Activated T-helper 9 cell treated with anti-CD3 and anti-CD28 coated beads, Interleukin-2, amount 50 U/mL, for 16 hours (primary cell): ENCODE results near the gene LDAF1.
"Not testable (repeated sequence)": the region's sequence is repeated elsewhere in the genome, so short reads cannot be mapped to it uniquely, and the experiment has no call there.

Experiments
- DNase-seq: peaks from one replicate; pipeline ENCODE4 v3.0.0-alpha.2; 2020; ENCODE audit warnings: low read depth

LDAF1 gene

DNA sequence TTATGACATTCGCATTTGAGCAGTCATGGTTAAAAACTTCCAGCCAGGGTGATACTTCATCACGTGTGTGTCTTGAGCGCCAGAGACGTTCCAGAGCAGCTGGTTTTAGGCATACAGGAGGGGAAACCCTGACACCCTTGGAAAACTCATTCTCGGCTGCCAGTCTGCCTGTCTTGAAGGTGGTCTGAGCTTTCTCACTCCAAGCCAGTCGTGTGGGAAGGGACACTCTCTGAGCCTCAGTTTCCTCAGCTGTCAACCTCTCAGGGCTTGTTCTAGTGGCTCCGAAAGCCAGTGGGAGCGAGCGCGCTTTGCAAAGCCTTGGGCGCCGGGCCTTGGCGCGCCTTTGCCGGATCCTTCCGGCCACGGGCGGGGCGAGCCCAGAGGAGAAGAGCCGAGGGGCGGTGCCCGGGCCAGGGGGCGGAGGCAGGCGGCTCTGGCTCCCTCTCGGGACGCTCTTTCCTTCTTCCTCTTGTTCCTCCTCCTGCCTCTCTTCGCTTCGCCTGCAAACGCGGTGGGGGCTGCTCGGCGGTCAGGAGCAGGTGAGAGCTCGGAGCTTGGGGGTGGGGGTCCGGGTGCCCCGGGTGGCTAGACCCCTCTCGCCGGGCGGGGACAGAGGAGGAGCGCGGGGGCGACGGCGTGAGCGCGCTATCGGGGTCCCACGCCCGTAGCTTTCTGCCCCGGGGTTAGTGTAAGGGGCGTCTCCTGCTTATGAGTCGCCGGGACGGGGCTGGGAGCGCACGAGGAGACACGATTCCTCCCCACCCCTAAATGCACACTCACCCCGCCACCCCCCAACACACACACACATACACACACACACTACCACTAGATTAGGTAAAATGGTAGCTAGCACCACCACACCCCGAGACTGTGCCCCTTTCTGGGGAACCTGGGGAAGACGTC is at the start of gene LDAF1:
LDAF1 (plus strand) TSS at position 467 of the 903 bp plus-strand sequence. CDS start 2,509 bp downstream, outside the sequence.
- DNase-seq: peak; percentile 68

DNA sequence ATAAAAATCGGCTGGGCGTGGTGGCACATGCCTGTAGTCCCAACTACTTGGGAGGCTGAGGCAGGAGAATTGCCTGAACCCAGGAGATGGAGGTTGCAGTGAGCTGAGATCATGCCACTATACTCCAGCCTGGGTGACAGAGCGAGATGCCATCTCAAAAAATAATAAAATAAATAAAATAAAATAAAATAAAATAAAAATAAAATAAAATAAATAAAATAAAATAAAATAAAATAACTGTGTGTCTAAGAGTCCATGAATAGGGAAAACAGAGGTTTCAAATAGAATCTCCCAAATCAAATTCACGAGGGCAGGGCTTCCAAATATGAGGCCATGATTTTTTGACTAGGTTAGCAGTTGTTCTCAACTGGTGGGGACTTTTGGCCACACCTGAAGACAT is 42.9 kb upstream of the LDAF1 start:
- DNase-seq: not testable (repeated sequence)

DNA sequence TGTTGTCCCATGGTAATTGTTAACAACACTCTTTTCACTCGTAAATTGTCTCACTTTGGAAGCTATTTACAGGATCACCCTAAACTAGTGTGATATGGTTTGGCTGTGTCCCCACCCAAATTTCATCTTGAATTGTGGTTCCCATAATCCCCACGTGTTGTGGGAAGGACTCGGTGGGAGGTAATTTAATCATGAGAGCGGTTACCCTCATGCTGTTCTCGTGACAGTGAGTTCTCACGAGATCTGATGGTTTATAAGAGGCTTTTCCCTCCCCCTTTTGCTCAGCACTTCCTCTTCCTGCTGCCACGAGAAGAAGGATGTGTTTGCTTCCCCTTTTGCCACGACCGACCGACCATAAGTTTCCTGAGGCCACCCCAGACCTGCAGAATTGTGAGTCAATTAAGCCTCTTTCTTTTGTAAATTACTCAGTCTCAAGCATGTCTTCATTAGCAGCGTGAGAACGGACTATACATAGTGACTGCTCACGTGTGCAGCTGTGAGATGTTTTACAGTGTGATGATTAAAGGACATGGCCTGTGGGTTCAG is 42.3 kb upstream of the LDAF1 start:
- no peak for DNase-seq

DNA sequence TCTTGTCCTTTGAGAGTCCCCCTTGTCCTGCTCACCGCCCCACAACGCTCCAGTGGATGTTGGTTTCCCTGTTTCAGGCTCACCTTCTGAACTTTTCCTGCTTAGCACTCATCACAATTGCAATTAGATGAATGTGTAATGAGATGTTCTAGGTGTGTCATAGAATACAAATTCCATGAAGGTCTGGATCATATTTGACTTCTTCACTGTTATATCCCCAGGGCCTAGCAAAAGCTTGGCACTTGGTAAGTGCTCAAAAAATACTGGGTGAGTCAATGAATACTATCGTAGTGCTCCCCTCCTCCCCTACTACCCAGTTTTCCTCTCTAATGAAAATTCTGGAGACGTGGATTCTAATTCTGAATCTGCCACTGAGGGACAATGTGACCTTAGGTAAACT is 40.9 kb upstream of the LDAF1 start:
- no peak for DNase-seq

DNA sequence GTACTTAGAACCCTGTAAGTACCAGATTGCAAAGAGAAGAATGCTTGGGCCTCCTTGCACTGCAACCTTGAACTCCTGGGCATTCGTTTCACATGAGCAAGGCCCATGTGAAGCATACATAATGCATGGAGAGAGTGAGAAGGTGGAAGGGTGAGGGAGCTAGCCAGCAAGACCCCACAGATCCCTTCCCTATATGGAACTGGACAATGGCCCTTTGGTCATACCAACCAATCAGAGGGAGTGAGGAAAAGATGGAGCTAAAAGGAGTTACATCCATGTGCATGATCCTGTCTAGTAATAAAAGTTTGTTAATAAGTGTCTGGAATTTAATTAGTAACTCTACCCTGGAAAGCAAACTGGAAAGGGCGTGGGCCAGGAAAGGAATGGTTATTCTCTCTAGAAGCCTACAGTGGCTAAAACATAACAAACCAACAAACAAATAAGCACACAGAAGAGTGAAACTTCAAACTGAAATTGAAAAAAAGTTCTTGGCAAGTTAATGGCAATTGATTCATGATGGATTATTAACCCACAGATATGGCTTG is 37.4 kb upstream of the LDAF1 start:
- no peak for DNase-seq

DNA sequence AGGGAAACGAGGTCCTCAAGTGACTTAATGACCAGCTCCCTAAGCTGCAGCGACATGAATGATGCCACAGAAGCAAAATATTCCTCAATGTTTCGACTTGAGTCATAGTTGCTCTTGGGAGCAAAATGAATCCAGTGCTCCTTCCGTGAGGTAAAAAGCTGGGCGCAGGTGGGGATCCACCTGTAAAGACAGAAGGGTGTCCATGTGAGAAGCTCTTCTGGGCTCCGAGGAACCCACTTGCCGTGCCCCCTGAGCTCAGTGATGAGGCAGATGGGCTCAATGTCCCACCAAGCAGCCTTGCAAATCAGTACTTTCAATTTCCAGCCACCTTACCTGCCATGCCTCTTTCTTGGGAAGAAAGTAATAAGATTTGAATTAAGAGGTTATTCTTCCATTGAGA is 33.3 kb upstream of the LDAF1 start:
- no peak for DNase-seq

DNA sequence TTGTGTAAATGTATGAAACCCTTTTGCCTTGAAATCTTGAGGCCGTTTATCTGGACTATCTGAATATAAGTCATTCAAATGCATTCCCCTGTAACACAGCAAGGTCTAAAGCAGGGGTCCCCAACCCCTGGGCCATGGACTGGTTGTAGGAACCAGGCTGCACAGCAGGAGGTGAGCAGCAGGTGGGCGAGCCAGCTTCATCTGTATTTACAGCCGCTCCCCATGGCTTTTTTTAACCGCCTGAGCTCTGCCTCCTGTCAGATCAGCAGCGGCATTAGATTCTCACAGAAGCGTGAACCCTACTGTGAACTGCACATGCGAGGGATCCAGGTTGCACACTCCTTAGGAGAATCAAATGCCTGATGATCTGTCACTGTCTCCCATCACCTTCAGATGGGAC is 32.0 kb upstream of the LDAF1 start:
- DNase-seq: no peak

DNA sequence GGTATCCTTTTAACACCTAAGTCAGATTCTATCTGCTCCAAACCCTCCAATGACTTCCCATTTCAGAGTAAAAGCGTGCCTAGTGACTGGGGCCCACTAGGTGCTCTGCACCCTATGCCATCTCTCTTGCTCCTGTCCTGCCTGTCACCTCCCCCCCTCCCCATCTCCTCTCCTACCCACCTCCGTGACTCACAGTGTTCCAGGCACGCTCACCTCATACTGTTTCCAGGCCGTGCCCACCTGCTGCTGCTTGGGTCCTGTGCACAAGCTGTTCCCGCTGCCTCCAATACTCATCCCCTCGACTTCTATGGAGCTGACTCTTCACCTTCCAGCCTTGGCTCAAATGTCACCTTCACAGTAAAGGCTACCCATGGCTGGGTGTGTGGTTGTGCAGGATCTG is 29.5 kb upstream of the LDAF1 start:
- no peak for DNase-seq

DNA sequence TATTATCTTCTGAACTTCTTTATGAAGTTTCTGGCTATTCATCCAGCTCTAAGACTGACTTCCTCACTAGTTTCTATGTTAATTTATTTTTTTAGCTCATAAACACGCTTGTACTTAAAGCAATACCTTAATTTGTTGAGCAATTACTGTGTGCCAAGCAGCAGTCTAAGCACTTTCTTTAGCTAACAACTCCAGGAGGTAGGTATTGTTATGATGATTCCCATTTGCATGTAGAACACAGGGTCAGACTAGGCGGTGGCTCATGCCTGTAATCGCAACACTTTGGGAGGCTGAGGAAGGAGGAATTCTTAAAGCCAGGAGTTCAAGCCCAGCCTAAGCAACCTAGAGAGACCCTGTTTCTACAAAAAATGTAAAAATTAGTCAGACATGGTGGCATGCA is 27.7 kb upstream of the LDAF1 start:
- DNase-seq: no peak

DNA sequence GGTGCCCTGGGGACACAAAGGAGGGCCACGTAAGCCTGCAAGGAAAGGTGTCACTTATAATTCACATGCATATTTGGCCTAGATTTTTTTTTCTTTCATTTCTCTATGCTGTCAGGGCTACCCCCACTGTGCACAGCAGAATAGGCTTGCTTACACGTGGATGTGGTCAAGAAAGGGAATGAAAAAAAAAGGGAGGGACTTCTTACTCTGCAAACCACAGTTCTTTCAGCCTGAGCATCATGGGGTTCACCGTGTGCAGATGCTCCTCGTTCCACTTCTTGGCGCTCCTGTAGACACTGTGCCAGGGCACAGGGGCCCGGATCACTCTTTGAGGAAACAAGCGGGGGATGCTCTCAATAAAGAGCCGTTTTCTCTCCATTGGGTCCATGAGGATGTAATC is 24.4 kb upstream of the LDAF1 start:
- DNase-seq: no peak

DNA sequence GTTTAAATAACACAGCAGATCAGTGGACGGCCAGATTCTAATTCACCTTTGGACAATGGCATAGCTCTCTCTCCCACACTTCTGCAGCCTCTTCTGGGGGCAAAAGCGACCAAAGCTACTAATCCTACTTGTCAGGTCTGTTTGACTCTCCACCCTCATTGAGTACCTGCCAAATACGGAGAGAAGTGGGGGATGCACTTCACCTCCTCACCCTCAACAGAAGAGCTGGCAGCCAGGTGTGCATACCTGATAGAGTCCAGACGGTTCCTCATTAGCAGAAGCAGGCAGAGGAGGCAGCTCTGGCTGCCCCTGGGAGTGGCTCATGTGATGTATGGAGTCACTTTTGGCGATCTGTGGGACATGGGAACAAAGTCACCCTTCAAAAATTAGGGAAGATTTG is 12.7 kb upstream of the LDAF1 start:
- no peak for DNase-seq

DNA sequence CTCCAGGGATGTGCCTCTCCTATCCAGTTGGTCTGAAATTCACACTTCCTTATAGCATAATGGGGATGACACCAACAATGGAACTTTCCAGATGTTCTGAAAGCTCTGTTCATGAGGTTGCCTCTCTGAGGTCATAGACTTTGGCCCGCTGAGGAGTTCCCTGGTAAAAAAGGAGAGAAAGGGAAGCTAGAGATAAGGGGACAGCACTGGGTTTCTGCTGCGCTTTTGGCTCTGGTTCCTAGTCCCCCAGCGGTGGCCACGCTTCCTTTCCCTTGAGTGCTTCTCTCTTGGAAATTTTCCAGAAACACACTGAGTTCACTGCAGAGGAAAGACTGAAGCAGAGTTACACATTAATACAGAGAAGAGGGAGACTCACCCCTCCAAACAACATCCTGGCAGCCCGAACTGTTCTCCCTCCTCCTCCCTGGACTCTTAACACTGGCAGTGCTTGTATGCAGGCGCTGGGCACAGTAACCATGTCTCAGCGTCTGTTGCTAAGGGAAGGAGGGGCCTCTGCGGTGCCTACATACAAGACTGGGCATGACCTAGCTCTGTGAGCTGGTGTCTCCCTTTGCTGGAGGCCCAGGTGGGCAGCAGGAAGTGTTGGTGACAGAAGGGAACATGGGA is 8.0 kb upstream of the LDAF1 start, which contains the start of gene DNAH3:
DNAH3 (minus strand) TSS at position 472 of the 627 bp plus-strand sequence. CDS start 527 bp downstream, outside the sequence.
- DNase-seq: no peak

DNA sequence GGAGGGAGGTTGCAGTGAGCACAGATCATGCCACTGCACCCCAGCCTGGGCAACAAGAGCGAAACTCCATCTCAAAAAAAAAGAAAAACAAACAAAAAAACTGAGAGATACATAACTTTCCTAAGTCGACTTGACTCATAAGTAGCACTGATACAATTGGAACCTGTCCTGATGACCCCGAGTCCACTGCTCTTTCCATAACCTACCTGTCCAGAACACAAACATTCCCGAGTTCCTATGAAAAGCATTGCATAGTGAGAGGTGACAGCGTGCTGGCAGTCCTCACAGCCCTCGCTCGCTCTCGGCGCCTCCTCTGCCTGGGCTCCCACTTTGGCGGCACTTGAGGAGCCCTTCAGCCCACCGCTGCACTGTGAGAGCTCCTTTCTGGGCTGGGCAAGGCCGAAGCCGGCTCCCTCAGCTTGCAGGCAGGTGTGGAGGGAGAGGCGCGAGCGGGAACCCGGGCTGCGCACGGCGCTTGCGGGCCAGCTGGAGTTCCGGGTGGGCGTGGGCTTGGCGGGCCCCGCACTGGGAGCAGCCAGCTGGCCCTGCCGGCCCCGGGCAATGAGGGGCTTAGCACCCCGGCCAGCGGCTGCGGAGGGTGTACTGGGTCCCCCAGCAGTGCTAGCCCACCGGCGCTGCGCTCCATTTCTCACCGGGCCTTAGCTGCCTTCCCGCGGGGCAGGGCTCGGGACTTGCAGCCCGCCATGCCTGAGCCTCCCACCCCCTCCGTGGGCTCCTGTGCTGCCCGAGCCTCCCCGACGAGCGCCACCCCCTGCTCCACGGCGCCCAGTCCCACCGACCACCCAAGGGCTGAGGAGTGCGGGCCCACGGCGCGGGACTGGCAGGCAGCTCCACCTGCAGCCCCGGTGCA is 6.1 kb upstream of the LDAF1 start:
- DNase-seq: not testable (repeated sequence)

DNA sequence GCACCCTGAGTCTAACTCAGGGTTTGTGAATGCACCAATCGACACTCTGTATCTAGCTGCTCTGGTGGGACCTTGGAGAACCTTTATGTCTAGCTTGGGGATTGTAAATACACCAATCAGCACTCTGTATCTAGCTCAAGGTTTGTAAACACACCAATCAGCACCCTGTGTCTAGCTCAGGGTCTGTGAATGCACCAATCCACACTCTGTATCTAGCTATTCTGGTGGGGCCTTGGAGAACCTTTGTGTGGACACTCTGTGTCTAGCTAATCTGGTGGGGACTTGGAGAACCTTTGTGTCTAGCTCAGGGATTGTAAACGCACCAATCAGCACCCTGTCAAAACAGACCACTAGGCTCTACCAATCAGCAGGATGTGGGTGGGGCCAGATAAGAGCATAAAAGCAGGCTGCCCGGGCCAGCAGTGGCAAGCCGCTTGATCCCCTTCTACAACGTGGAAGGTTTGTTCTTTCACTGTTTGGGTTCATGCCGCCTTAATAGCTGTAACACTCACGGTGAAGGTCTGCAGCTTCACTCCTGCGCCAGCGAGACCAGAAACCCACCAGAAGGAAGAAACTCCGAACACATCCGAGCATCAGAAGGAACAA is 5.2 kb upstream of the LDAF1 start:
- DNase-seq: not testable (repeated sequence)

DNA sequence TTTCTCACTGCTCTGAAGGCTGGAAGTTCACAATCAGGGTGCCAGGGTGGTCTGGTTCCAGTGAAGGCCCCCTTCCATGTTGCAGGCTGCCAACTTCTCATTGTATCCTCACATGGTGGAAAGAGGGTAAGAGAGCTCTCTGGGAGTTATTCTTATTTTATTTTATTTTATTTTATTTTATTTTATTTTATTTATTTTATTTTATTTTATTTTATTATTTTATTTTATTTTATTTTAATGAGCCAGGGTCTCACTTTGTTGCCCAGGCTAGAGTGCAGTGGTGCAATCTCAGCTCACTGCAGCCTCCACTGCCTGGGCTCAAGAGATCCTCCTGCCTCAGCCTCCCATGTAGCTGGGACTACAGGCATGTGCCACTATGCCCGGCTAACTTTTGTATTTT is 2.5 kb upstream of the LDAF1 start:
- DNase-seq: not testable (repeated sequence)

DNA sequence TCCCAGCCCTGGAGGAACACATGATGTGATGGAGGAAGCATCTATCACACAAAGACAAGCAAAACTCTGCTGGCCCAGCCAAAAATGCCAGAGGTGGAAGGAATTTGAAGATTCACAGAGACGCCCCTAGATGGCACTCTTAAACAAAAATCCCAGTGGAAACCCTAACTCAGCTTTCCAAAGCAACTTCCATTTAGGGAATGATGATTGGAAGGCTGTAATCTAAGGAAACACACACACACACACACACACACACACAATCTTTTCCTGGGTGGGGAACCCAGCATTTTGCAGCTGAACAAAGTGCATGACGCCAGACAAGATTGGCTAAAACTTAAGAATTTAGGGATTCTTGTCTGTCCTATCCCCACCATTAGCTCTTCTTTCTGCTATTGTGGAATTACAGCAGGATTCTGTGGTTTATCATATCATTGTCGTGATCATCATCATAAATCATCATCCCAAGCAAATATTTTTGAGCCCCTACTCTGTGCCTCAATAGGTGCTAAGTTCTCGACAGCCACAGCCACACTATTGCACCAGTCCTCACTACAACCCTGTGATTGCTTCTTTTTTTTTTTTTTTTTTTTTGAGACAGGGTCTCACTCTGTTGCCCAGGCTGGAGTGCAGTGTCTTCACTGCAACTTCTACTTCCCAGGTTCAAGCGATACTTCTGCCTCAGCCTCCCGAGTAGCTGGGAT is 1.6 kb upstream of the LDAF1 start:
- no peak for DNase-seq

DNA sequence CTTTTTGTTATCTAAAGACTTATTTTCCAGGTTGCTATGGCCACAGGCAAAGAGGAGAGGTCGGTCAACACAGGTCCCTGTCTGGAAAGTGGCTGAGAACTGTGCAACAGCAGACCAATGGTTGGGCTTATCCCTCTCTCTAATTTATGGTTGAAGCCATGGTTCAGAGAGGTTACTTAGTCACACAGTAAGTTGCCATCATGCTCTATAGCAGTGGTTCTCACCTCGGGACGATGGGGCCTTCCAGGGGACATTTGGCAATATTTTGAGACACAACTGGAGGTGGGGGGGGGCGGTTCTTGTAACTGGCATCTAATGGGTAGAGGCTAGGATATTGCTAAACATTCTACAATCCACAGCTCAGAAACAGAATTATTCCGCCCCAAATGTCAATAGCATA is 842 bp upstream of the LDAF1 start:
- no peak for DNase-seq

DNA sequence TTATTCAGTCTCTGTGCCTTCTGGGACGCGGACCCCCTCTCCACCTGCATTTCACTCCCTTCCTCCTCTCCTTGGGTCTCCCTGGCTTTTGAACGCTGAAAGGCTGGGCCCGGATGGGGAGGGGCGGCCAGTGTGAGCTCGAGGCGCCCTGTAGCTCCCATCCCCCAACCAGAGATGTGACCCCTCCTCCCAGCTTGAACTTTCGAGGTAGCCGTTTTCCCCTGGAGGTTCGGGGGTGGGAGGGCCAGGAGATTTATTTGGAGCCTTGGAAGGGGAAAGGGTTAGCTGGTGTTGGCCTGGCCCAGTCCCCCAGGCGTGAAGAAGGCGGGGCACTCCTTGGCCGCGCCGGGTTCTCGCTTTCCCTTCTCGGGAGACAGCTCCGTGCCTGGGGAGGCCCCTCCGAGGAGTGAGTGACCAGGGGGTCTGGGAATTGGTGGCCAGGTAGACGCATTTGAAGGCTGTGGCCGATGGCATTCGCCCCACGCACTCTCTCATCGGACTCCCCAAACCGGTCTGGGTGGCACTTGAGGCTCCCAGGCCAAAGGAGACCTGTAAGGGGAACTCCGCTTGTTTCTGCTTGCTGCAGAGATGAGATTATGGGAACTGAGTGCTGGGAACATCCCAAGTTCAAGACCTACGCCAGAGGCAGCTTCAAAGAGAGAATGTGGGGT is 942 bp downstream of the LDAF1 start:
- DNase-seq: peak; percentile 1

DNA sequence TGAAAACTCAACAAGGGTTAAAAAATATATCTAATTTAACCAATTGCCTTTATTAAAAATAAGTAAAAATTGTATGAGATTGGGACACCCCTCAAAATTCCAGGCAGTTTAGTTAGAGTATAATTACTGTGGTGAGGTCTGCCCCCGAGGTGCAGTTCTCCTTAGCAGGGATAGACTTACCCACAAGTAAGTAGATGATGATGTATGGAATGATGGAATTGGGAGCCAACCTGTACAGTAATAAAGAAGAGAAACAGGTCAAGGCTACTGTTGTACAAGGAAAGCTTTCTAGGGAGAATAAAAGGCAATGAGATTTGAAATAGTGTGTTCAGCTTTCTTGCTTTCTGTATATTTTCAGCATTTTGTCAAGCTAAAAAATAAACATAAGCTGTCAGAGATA is 1.8 kb downstream of the LDAF1 start:
- no peak for DNase-seq

DNA sequence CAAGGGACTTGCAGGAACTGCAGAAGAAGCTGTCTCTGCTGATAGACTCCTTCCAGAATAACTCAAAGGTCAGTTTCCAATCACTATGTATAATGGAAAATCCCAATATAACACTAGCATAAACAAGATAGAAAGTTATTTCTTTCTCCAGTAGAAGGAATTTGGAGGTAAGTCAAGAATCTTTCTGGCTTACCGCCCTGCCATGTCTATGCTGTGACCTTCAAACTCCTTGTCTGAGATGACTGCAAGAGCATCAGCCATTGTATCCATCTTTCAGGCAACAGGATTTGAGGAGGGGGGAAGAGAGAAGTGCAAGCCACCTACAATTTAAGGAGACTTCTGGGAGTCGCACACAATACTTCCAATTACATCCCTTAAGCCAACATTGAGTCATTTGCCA is 2.7 kb downstream of the LDAF1 start:
- no peak for DNase-seq
